ENCODE results near the gene UCN3. TPM values are rescaled to one million over a fixed set of nuclear protein-coding genes. Genes with fewer than 3 reads are reported as not detected.

The UCN3 gene
- polyA plus RNA-seq, 1 donor from 2014 or later = not detected

DNA sequence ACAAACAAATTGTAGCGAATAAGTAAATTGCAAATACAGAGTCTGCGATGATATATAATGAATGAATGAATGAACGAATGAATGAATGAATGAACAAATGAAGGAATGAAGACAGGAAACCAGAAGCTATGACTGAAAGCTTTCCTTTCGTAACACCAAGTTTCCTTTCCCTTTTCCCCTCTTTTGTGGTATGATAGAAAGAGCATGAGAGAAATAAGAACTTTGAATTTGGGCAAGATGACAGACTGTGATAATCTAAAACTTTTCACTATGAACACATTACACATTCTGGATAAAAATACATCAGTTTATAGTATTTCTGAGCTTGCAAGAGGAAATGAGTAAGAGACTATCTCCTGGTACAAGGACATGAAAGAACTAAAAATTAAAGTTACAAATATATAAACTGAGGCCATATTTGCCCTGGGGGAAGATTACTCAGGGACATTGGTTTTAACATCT, 8.4 kb upstream of the UCN3 start (continued):
- TF ChIP-seq, protein P1, sequence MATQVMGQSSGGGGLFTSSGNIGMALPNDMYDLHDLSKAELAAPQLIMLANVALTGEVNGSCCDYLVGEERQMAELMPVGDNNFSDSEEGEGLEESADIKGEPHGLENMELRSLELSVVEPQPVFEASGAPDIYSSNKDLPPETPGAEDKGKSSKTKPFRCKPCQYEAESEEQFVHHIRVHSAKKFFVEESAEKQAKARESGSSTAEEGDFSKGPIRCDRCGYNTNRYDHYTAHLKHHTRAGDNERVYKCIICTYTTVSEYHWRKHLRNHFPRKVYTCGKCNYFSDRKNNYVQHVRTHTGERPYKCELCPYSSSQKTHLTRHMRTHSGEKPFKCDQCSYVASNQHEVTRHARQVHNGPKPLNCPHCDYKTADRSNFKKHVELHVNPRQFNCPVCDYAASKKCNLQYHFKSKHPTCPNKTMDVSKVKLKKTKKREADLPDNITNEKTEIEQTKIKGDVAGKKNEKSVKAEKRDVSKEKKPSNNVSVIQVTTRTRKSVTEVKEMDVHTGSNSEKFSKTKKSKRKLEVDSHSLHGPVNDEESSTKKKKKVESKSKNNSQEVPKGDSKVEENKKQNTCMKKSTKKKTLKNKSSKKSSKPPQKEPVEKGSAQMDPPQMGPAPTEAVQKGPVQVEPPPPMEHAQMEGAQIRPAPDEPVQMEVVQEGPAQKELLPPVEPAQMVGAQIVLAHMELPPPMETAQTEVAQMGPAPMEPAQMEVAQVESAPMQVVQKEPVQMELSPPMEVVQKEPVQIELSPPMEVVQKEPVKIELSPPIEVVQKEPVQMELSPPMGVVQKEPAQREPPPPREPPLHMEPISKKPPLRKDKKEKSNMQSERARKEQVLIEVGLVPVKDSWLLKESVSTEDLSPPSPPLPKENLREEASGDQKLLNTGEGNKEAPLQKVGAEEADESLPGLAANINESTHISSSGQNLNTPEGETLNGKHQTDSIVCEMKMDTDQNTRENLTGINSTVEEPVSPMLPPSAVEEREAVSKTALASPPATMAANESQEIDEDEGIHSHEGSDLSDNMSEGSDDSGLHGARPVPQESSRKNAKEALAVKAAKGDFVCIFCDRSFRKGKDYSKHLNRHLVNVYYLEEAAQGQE (IDR thresholded peaks at IDR 0.05; ENCODE audit: borderline replicate concordance) = no peak

DNA sequence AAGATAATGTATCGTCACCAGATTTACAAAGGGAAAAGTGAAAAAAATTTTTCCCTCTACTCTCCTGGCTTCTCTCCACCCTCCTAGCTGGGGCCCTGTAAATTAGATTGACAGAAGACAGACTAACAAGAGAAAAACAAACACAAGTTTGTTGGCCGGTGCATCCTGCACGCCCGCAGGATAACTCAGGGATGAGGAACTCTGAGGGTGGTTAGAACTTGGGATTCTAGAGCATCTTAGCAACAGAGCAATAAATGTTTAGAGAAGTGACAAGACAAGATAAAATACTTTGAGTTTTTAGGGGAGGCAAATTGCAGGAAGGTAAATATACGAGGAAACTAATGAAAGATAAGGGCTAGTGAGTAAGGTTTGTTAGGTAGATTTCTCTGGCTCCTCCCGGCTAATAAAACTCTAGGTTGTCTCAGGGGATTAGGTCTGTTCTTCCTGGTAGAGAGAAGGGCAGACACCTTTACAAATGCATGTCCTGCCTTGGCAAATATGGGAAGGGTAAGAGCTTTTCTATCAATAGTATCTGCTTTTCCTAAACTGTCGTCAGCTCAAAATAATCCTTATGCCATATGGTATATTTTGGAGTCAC, 4.3 kb upstream of the UCN3 start:
- Histone ChIP-seq H3K9ac (ENCODE audit: low read length) (no peak overlapping the region), H3K27ac (ENCODE audit: low read length) (no peak overlapping the region), H4K20me1 (ENCODE audit: insufficient read depth) (no peaks in the 10 kb centered on the region), H3K9me3 (ENCODE audit: low read length) (no peaks in the 10 kb centered on the region), H3K4me3 (ENCODE audit: low read length) (no peak overlapping the region), H3K4me2 (ENCODE audit: low read length) (no peak overlapping the region), H2AFZ (ENCODE audit: low read depth, low read length) (no peak overlapping the region), H3K9me2 (ENCODE audit: insufficient read depth, low read length) (no peaks in the 10 kb centered on the region), H3K36me3 (ENCODE audit: insufficient read depth, low read length) (no peaks in the 10 kb centered on the region), H3K27me3 (ENCODE audit: insufficient read depth, low read depth, low read length) (no peaks in the 10 kb centered on the region), H3K79me2 (replicated peaks; ENCODE audit: insufficient read depth, low read length) (no peaks in the 10 kb centered on the region), H3F3A (ENCODE audit: insufficient read depth, low read length, poor library complexity, severe bottlenecking) (no peaks in the 10 kb centered on the region)
- TF ChIP-seq MXI1 (conservative IDR thresholded peaks at IDR 0.05; ENCODE audit: poor library complexity, severe bottlenecking) (no peak), RAD21 (conservative IDR thresholded peaks at IDR 0.05) (no peak), POLR2AphosphoS5 (IDR thresholded peaks at IDR 0.05) (no peak), EZH2 (IDR thresholded peaks at IDR 0.05; ENCODE audit: borderline replicate concordance, insufficient read depth, low read length, poor library complexity, severe bottlenecking) (no peak), EP300 (conservative IDR thresholded peaks at IDR 0.05; ENCODE audit: poor library complexity, severe bottlenecking) (no peak), TAF1 (IDR thresholded peaks at IDR 0.05; ENCODE audit: low read depth) (no peak), SMC3 (conservative IDR thresholded peaks at IDR 0.05; ENCODE audit: poor library complexity) (no peak)
- TF ChIP-seq, protein P2, sequence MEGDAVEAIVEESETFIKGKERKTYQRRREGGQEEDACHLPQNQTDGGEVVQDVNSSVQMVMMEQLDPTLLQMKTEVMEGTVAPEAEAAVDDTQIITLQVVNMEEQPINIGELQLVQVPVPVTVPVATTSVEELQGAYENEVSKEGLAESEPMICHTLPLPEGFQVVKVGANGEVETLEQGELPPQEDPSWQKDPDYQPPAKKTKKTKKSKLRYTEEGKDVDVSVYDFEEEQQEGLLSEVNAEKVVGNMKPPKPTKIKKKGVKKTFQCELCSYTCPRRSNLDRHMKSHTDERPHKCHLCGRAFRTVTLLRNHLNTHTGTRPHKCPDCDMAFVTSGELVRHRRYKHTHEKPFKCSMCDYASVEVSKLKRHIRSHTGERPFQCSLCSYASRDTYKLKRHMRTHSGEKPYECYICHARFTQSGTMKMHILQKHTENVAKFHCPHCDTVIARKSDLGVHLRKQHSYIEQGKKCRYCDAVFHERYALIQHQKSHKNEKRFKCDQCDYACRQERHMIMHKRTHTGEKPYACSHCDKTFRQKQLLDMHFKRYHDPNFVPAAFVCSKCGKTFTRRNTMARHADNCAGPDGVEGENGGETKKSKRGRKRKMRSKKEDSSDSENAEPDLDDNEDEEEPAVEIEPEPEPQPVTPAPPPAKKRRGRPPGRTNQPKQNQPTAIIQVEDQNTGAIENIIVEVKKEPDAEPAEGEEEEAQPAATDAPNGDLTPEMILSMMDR (IDR thresholded peaks at IDR 0.05; ENCODE audit: poor library complexity, severe bottlenecking) = no peak
- TF ChIP-seq, protein P1 (IDR thresholded peaks at IDR 0.05; ENCODE audit: borderline replicate concordance) = no peak
